GM13976 (cell line): ENCODE results near the gene C22orf15.
A peak's percentile ranks its signal among the peaks of the same experiment; 100 is the strongest.

Source experiments
- DNase-seq: peaks from one replicate; pipeline ENCODE4 v3.0.0; 2012; ENCODE audit warnings: low spot score
- CTCF ChIP-seq: IDR thresholded peaks from 2 replicates; pipeline ENCODE4 v1.5.1; 2012; ENCODE audit warnings: borderline replicate concordance, mild to moderate bottlenecking; ENCODE audit not compliant: insufficient read depth; ENCODE audit errors: extremely low read depth, missing control alignments, control extremely low read depth
- in situ Hi-C: fragments of 300-500 bp; cut with MboI; formaldehyde crosslinking; loops from one replicate; pipeline ENCODE4 v1.12.0; 2022; ENCODE audit warnings: low sequenced_read_pairs, mixed read lengths, inconsistent platforms; ENCODE audit not compliant: unreplicated experiment

The C22orf15 gene

DNA sequence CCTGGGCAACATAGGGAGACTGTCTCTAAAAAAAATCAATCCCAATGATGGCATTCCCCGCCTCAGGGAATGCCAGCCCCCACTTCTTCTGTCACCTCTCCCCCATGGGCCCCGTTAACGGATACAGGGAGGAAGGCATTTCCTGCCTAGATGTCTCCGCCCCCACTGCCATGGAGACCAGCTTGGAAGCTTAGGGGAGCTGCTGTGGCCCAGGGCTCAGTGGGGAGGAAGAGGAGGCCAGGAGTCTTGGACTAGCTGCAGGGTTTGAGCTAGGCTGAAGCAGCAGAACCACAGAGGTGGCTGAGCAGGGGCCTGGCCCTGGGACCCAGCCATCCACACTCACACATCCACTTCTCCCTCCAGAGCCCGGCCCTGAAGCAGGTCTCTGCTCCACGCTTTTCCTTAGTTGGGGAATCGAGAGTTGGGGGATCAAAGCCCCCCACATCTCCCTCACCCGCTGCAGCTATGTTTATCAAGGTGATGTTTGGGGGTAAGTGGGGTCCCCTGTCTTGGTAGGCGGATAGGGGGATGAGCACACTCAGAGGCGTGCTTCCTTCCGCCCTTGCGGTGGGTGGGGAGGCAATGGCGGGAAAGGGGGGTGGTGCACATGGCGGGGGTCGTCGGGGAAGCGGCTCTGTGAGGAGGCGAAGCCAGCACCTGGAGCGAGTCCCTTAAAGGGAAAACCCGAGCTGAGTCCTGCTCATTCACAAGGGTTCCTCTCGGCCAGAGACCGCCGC, at the start of gene C22orf15:
Gene C22orf15, plus strand, starts transcription at position 149 of the 737 bp plus-strand sequence. Its CDS starts 317 bp downstream, at position 466.
- no peak for TF ChIP-seq CTCF
- DNase-seq = no peak
- in situ Hi-C loops = no loop called here

DNA sequence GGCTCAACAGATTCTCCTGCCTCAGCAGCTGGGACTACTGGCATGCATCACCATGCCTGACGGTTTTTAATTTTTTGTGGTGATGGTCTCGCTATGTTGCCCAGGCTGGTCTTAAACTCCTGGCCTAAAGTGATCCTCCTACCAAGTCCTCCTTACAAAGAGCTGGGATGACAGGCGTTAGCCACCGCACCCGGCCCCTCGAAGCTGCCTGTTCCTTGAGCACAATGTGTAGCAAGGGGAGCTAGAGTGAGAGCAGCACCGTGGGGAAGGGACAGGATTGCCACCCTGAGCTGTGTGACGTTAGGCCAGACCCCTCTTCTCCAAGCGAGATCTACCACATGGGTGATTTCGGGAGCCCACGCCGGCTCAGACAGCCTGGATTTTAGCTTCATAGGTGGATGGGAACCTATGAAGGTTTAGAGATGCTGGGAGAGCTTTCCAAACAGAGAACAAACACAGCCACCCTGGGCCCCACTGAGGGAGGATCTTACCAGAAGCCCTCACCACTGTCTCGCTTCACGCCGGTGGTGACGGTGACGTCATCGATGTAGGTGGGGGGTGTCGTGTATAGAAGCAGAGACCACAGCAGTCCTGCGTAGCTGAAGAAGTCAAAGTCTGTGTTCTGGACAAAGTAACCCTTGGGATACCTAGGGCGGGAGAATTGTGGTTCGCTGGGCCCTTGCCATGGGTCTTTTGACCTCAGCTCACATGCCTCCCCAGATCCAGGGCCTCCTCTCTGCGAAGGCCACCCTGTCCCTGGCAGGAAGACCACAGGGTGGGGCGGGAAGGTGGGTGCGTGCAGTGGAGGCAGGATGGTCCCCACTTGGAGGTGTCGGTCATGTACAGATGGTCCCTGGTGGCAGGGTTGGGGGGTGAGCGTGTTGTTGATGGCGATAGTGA, 48.8 kb upstream of the C22orf15 start:
- no peak for DNase-seq
- in situ Hi-C loops = no loop called here
- TF ChIP-seq CTCF = no peak

GRCh38 chr22:23714596-23715578, 47.9 kb upstream of the C22orf15 start:
- TF ChIP-seq CTCF = no peak
- DNase-seq = peak; percentile 26
- in situ Hi-C loops = no loop called here

GRCh38 chr22:23715806-23716375, 46.9 kb upstream of the C22orf15 start:
- TF ChIP-seq CTCF = no peak
- DNase-seq = peak; percentile 16
- in situ Hi-C loops = no loop called here

GRCh38 chr22:23716811-23717801, 45.7 kb upstream of the C22orf15 start:
- TF ChIP-seq CTCF = no peak
- DNase-seq = peak; percentile 97
- in situ Hi-C loops = no loop called here
